Lower leg skin (tissue), 3 donors: ENCODE results near the gene FBXL15.

ENCODE experiments used
- POLR2A ChIP-seq, 2 donors: fragments of 450-650 bp; IDR thresholded peaks; one replicate each; pipeline ENCODE4 v1.6.1; 2016 to 2017; ENCODE audit warnings: antibody characterized with exemption in 2 of 2, mild to moderate bottlenecking in 1 of 2, moderate library complexity in 1 of 2
- TF ChIP-seq, protein P1 (sequence below), 3 donors: fragments of 450-650 bp; IDR thresholded peaks; one replicate each; pipeline ENCODE4 v1.5.1; 2016; ENCODE audit warnings: antibody characterized with exemption in 3 of 3, mild to moderate bottlenecking in 3 of 3, moderate library complexity in 2 of 3

DNA sequence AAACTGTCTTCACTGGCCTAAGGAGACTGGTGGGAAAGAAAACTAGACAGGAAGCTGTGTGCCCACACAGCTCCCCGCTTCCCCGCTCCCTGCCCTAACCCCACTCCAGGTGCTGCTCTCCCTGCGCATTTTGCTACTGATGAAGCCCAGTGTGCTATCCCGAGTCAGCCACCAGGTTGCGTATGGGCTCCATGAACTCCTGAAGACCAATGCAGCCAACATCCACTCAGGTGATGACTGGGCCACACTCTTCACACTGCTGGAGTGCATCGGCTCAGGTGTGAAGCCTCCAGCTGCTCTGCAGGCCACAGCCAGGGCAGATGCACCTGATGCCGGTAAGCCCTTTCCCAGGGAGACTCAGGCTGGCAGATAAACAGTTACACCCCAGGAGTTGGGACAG lies 45.4 kb upstream of the FBXL15 start:
- TF ChIP-seq, protein P1, sequence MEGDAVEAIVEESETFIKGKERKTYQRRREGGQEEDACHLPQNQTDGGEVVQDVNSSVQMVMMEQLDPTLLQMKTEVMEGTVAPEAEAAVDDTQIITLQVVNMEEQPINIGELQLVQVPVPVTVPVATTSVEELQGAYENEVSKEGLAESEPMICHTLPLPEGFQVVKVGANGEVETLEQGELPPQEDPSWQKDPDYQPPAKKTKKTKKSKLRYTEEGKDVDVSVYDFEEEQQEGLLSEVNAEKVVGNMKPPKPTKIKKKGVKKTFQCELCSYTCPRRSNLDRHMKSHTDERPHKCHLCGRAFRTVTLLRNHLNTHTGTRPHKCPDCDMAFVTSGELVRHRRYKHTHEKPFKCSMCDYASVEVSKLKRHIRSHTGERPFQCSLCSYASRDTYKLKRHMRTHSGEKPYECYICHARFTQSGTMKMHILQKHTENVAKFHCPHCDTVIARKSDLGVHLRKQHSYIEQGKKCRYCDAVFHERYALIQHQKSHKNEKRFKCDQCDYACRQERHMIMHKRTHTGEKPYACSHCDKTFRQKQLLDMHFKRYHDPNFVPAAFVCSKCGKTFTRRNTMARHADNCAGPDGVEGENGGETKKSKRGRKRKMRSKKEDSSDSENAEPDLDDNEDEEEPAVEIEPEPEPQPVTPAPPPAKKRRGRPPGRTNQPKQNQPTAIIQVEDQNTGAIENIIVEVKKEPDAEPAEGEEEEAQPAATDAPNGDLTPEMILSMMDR (IDR thresholded peaks at IDR 0.05): no peak
- TF ChIP-seq POLR2A (IDR thresholded peaks at IDR 0.05): no peak
